ENCODE data around the gene AMER2. TPM values are rescaled to one million over a fixed set of nuclear protein-coding genes. Genes with fewer than 3 reads are reported as not detected.

Gene AMER2
- total RNA-seq, 2 experiments from 2014 or later = not detected

DNA sequence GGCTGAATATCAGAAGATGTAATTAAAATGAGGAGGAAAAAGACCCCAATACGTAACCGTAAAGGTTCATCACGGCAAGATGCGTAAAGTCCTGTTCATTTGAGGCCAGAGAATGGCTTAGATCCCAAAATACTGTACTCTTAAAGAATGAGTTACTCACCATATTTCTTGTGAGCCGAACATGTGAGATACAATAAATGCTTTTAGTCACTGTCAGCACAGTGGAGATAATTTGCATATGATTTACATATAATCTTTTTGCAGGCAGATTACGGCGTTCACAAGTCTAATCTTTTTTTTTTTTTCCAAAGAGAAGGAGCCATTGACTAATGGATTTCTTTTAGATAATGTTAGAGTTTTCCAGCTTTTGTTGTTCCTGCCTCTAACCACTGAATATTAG is 28.4 kb downstream of the AMER2 start:
- ATAC-seq (ENCODE audit: poor library complexity) = no peak
- CTCF ChIA-PET = no interaction called here

DNA sequence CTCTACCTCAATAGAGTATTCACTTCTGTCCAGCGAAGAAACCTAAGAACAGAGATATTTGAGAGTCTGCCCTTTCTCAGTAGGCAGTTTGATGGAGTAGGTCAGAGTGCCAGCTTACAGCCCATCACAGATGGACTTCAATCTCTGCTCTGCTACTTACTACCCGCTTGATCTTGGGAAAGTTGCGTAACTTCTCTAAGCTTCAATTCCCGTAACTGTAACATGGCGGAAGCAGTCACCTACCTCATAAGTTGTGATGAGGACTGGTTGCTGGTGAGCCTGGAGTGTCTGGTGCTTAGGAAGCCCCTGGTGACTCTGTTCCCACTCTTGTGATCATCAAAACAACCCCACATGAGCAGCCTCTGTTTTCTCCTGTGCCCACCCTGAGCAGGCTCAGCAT is 31.0 kb downstream of the AMER2 start:
- ATAC-seq (ENCODE audit: poor library complexity) = no peak
- ChIA-PET CTCF (interaction anchor here (0.7 kb wide), 1 partner anchor 630 kb away, joined by 3 read pairs; no protein-coding TSS in a partner anchor), POLR2A (no interaction called here)
- Mint-ChIP-seq H3K4me3 (no peak overlapping the region), H3K27me3 (peaks cover 53% of the 10 kb centered on the region), H3K9me3 (peaks cover 2% of the 10 kb centered on the region), H3K27ac (no peak overlapping the region), H3K36me3 (ENCODE audit: low read depth) (no peaks in the 10 kb centered on the region), H3K4me1 (ENCODE audit: low read depth) (no peaks in the 10 kb centered on the region)
- Histone ChIP-seq H3K27ac (ENCODE audit: low read depth in 1 of 2, low read length in 2 of 2) (no peak overlapping the region), H3K36me3 (ENCODE audit: insufficient read depth, low read length) (no peaks in the 10 kb centered on the region), H3K4me1 (ENCODE audit: insufficient read depth, low read length) (no peaks in the 10 kb centered on the region), H3K9me3 (ENCODE audit: control insufficient read depth in 1 of 2, insufficient read depth in 1 of 2, low read length in 2 of 2) (no peaks in the 10 kb centered on the region), H3K27me3 (ENCODE audit: control insufficient read depth in 1 of 2, insufficient read depth in 2 of 2, low read length in 2 of 2) (peaks cover 4 to 22% of the 10 kb centered on the region in 2 experiments), H3K4me3 (ENCODE audit: low read length) (no peak overlapping the region)
- TF ChIP-seq, protein P1, sequence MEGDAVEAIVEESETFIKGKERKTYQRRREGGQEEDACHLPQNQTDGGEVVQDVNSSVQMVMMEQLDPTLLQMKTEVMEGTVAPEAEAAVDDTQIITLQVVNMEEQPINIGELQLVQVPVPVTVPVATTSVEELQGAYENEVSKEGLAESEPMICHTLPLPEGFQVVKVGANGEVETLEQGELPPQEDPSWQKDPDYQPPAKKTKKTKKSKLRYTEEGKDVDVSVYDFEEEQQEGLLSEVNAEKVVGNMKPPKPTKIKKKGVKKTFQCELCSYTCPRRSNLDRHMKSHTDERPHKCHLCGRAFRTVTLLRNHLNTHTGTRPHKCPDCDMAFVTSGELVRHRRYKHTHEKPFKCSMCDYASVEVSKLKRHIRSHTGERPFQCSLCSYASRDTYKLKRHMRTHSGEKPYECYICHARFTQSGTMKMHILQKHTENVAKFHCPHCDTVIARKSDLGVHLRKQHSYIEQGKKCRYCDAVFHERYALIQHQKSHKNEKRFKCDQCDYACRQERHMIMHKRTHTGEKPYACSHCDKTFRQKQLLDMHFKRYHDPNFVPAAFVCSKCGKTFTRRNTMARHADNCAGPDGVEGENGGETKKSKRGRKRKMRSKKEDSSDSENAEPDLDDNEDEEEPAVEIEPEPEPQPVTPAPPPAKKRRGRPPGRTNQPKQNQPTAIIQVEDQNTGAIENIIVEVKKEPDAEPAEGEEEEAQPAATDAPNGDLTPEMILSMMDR (IDR thresholded peaks at IDR 0.05) = no peak
- intact Hi-C loops (cut with DNase I, micrococcal nuclease) = no loop called here
- no peak for DNase-seq

More for the DNA sequence above, 28.4 kb downstream of the AMER2 start:
- Histone ChIP-seq H3K4me1 (ENCODE audit: insufficient read depth, low read length) (no peaks in the 10 kb centered on the region), H3K4me3 (ENCODE audit: low read length) (no peak overlapping the region), H3K27me3 (ENCODE audit: control insufficient read depth in 1 of 2, insufficient read depth in 2 of 2, low read length in 2 of 2) (peaks cover 0 to 10% of the 10 kb centered on the region in 2 experiments), H3K36me3 (ENCODE audit: insufficient read depth, low read length) (no peaks in the 10 kb centered on the region), H3K9me3 (ENCODE audit: control insufficient read depth in 1 of 2, insufficient read depth in 1 of 2, low read length in 2 of 2) (no peaks in the 10 kb centered on the region), H3K27ac (ENCODE audit: low read depth in 1 of 2, low read length in 2 of 2) (no peak overlapping the region)
- Mint-ChIP-seq H3K27me3 (peaks cover 49% of the 10 kb centered on the region), H3K4me3 (no peak overlapping the region), H3K36me3 (ENCODE audit: low read depth) (no peaks in the 10 kb centered on the region), H3K9me3 (peaks cover 2% of the 10 kb centered on the region), H3K27ac (no peak overlapping the region), H3K4me1 (ENCODE audit: low read depth) (no peaks in the 10 kb centered on the region)
- intact Hi-C loops (cut with DNase I, micrococcal nuclease) = no loop called here
- no peak for DNase-seq
- POLR2A ChIA-PET = no interaction called here
- TF ChIP-seq, protein P1 (IDR thresholded peaks at IDR 0.05) = no peak

DNA sequence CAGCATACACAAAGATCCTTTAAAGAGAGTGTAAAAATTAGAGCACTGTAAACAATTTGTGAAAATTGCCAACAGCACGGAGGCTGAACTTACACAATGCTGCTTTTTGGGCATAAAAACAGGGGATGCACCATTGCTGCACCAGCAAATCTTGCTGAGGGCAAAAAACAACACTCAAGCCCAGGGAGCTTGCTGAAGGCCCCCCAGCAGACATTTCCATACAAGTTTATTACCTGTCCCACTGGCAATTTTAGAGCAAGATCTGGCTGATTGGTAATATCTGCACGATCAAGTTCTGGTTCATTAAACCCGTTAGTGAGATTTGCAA is 34.3 kb downstream of the AMER2 start:
- Histone ChIP-seq H3K27me3 (ENCODE audit: control insufficient read depth in 1 of 2, insufficient read depth in 2 of 2, low read length in 2 of 2) (peaks cover 9 to 27% of the 10 kb centered on the region in 2 experiments), H3K27ac (ENCODE audit: low read depth in 1 of 2, low read length in 2 of 2) (no peak overlapping the region), H3K36me3 (ENCODE audit: insufficient read depth, low read length) (no peaks in the 10 kb centered on the region), H3K9me3 (ENCODE audit: control insufficient read depth in 1 of 2, insufficient read depth in 1 of 2, low read length in 2 of 2) (peaks cover 3 to 4% of the 10 kb centered on the region in 2 experiments), H3K4me3 (ENCODE audit: low read length) (no peak overlapping the region), H3K4me1 (ENCODE audit: insufficient read depth, low read length) (no peaks in the 10 kb centered on the region)
- ATAC-seq (ENCODE audit: poor library complexity) (no peak), DNase-seq (no peak)
- Mint-ChIP-seq H3K4me3 (no peak overlapping the region), H3K9me3 (peaks cover 4% of the 10 kb centered on the region), H3K27me3 (peaks cover 68% of the 10 kb centered on the region), H3K36me3 (ENCODE audit: low read depth) (no peaks in the 10 kb centered on the region), H3K4me1 (ENCODE audit: low read depth) (no peaks in the 10 kb centered on the region), H3K27ac (no peak overlapping the region)
- TF ChIP-seq, protein P1 (IDR thresholded peaks at IDR 0.05) = no peak
- intact Hi-C loops (cut with DNase I, micrococcal nuclease) = no loop called here
- ChIA-PET CTCF (no interaction called here), POLR2A (no interaction called here)

Measured in CD4-positive, alpha-beta T cell (primary cell).